SK-N-SH treated with all-trans-retinoic acid at 6 μM for 48 hours (cell line): Measurements from ENCODE around the gene CEP131.

ENCODE experiments used
- ARNTL ChIP-seq: fragments of 450-650 bp; formaldehyde crosslinking; IDR thresholded peaks from 2 replicates; pipeline ENCODE4 v1.5.0; 2020; ENCODE audit warnings: low read depth, mild to moderate bottlenecking, moderate library complexity, borderline replicate concordance
- CREB5 ChIP-seq: fragments of 250-450 bp; sonication (Bioruptor Pico); IDR thresholded peaks from 2 replicates; pipeline ENCODE4 v1.5.1; 2020; ENCODE audit warnings: low read depth, mild to moderate bottlenecking, moderate library complexity
- CSRNP3 ChIP-seq: fragments of 250-450 bp; sonication (Bioruptor Pico); IDR thresholded peaks from 2 replicates; pipeline ENCODE4 v1.5.1; 2021; ENCODE audit warnings: mild to moderate bottlenecking, moderate library complexity
- ESRRG ChIP-seq: fragments of 250-450 bp; sonication (Bioruptor Pico); IDR thresholded peaks from 2 replicates; pipeline ENCODE4 v1.6.1; 2021; ENCODE audit warnings: mild to moderate bottlenecking
- OSR1 ChIP-seq: fragments of 250-450 bp; sonication (Bioruptor Pico); IDR thresholded peaks from 2 replicates; pipeline ENCODE4 v1.8.0; 2022; ENCODE audit warnings: moderate library complexity, mild to moderate bottlenecking, inconsistent platforms
- RARB ChIP-seq: fragments of 250-450 bp; sonication (Bioruptor Pico); IDR thresholded peaks from 2 replicates; pipeline ENCODE4 v1.8.0; 2021; ENCODE audit warnings: mild to moderate bottlenecking, moderate library complexity
- TOX ChIP-seq: fragments of 250-450 bp; sonication (Bioruptor Pico); IDR thresholded peaks from 2 replicates; pipeline ENCODE4 v1.8.0; 2021; ENCODE audit warnings: mild to moderate bottlenecking, moderate library complexity, borderline replicate concordance
- ZC3H10 ChIP-seq: fragments of 250-450 bp; sonication (Bioruptor Pico); IDR thresholded peaks from 2 replicates; pipeline ENCODE4 v1.5.1; 2021; ENCODE audit warnings: mild to moderate bottlenecking, moderate library complexity
- ZFP3 ChIP-seq: fragments of 250-450 bp; sonication (Bioruptor Pico); IDR thresholded peaks from 2 replicates; pipeline ENCODE4 v1.5.0; 2020; ENCODE audit warnings: mild to moderate bottlenecking, moderate library complexity
- ZFP30 ChIP-seq: fragments of 450-650 bp; formaldehyde crosslinking; IDR thresholded peaks from 2 replicates; pipeline ENCODE4 v1.5.0; 2022; ENCODE audit warnings: mild to moderate bottlenecking, moderate library complexity
- ZNF565 ChIP-seq: fragments of 450-650 bp; formaldehyde crosslinking; conservative IDR thresholded peaks from 2 replicates; pipeline ENCODE4 v1.5.0; 2020; ENCODE audit warnings: low read depth, mild to moderate bottlenecking, moderate library complexity
- ZNF70 ChIP-seq: fragments of 450-650 bp; formaldehyde crosslinking; IDR thresholded peaks from 2 replicates; pipeline ENCODE4 v1.5.0; 2020; ENCODE audit warnings: mild to moderate bottlenecking, moderate library complexity
- ZNF8 ChIP-seq: fragments of 450-650 bp; formaldehyde crosslinking; IDR thresholded peaks from 2 replicates; pipeline ENCODE4 v1.5.0; 2020; ENCODE audit warnings: mild to moderate bottlenecking, moderate library complexity
- TF ChIP-seq, protein P1 (sequence below): fragments of 250-450 bp; sonication (Bioruptor Pico); IDR thresholded peaks from 2 replicates; pipeline ENCODE4 v1.8.0; 2020; ENCODE audit warnings: mild to moderate bottlenecking, moderate library complexity, borderline replicate concordance

GRCh38 chr17:81142301-81143199 lies 80.2 kb downstream of the CEP131 start:
- TF ChIP-seq TOX (CRISPR knock-in tag) (no peak), ZFP3 (CRISPR knock-in tag) (no peak), ZNF70 (no peak), RARB (CRISPR knock-in tag) (no peak), CREB5 (no peak), ZNF565 (no peak), ZC3H10 (no peak), ARNTL (CRISPR knock-in tag) (no peak), OSR1 (CRISPR knock-in tag) (no peak), ESRRG (CRISPR knock-in tag) (no peak), ZNF8 (CRISPR knock-in tag) (no peak), ZFP30 (no peak), CSRNP3 (CRISPR knock-in tag) (no peak)
- TF ChIP-seq, protein P1, sequence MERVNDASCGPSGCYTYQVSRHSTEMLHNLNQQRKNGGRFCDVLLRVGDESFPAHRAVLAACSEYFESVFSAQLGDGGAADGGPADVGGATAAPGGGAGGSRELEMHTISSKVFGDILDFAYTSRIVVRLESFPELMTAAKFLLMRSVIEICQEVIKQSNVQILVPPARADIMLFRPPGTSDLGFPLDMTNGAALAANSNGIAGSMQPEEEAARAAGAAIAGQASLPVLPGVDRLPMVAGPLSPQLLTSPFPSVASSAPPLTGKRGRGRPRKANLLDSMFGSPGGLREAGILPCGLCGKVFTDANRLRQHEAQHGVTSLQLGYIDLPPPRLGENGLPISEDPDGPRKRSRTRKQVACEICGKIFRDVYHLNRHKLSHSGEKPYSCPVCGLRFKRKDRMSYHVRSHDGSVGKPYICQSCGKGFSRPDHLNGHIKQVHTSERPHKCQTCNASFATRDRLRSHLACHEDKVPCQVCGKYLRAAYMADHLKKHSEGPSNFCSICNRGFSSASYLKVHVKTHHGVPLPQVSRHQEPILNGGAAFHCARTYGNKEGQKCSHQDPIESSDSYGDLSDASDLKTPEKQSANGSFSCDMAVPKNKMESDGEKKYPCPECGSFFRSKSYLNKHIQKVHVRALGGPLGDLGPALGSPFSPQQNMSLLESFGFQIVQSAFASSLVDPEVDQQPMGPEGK, result no peak
